Peyer's patch (tissue), 4 donors: Measurements from ENCODE around the gene GPR55. TPM values are rescaled to one million over a fixed set of nuclear protein-coding genes. Genes with fewer than 3 reads are reported as not detected.

Source experiments
- DNase-seq, 3 donors: peaks; one replicate each; pipeline ENCODE4 v3.0.0-alpha.2; 2017 to 2019
- H3K27ac ChIP-seq, 4 donors: fragments of 200-600 bp; sonication (generic); one replicate each; pipeline ENCODE4 v1.5.1; 2016 to 2019
- H3K27me3 ChIP-seq, 2 donors: fragments of 200-600 bp; sonication (generic); one replicate each; pipeline ENCODE4 v1.5.1; 2019
- H3K36me3 ChIP-seq, 3 donors: fragments of 200-600 bp; sonication (generic); one replicate each; pipeline ENCODE4 v1.5.1; 2016 to 2019
- H3K4me1 ChIP-seq, 4 donors: fragments of 200-600 bp; sonication (generic); one replicate each; pipeline ENCODE4 v1.5.1; 2016 to 2019
- H3K4me3 ChIP-seq, 4 donors: fragments of 200-600 bp; sonication (generic); 1 replicate in 3 of 4; 2 replicates in 1 of 4; pipeline ENCODE4 v1.5.1; 2016 to 2019; ENCODE audit warnings: mild to moderate bottlenecking in 1 of 4
- H3K9me3 ChIP-seq, 4 donors: fragments of 200-600 bp; sonication (generic); one replicate each; pipeline ENCODE4 v1.5.1; 2016 to 2019; ENCODE audit warnings: mild to moderate bottlenecking in 1 of 4
- CTCF ChIP-seq, 6 experiments: fragments of 450-650 bp in 4 of 6; fragments of 200-600 bp in 2 of 6; sonication (generic) in 1 of 6; IDR thresholded peaks; one replicate each; pipeline ENCODE4 v1.5.1; 2017 to 2019; ENCODE audit warnings: antibody characterized with exemption in 6 of 6, mild to moderate bottlenecking in 3 of 6, moderate library complexity in 1 of 6
- POLR2A ChIP-seq, 2 donors: fragments of 450-650 bp; IDR thresholded peaks; one replicate each; pipeline ENCODE4 v1.5.1; 2017; ENCODE audit warnings: antibody characterized with exemption in 2 of 2, mild to moderate bottlenecking in 2 of 2, moderate library complexity in 2 of 2
- total RNA-seq, 4 donors: library from RNA; depleted of rRNA; stranded (reverse); fragments of >200 nt; gene quantifications; one replicate each; pipeline ENCODE4 v1.1.0, GENCODE V29; 2016

GPR55 gene
- total RNA-seq, 4 donors from 2014 or later = 1.0 to 4.7 (median 3.2) TPM

DNA sequence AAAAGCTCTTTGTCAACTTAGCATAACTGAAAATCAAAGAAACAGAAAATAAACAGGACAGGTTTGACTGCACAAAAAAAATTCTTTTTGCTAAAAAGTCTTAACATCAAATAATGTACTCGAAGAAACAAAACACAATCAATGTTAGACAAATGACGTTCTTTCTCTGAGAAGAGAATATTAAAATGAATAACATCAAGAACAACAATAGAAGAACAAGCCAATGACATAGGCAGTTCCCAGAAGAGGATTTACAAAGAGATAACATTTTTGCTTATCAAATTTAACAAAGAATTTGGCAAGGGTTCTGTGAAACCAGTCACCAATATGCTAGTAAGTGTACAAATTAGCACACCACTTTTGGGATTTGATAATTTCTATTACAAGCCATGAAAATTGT is 5.8 kb downstream of the GPR55 start:
- no peak for DNase-seq
- no peak overlapping the region for H3K27ac ChIP-seq
- H3K4me1 ChIP-seq = no peaks in the 10 kb centered on the region
- H3K9me3 ChIP-seq = no peaks in the 10 kb centered on the region
- H3K4me3 ChIP-seq = no peak overlapping the region
- TF ChIP-seq CTCF (IDR thresholded peaks at IDR 0.05) (no peak), POLR2A (IDR thresholded peaks at IDR 0.05) (no peak)
- no peaks in the 10 kb centered on the region for H3K36me3 ChIP-seq
- no peaks in the 10 kb centered on the region for H3K27me3 ChIP-seq

DNA sequence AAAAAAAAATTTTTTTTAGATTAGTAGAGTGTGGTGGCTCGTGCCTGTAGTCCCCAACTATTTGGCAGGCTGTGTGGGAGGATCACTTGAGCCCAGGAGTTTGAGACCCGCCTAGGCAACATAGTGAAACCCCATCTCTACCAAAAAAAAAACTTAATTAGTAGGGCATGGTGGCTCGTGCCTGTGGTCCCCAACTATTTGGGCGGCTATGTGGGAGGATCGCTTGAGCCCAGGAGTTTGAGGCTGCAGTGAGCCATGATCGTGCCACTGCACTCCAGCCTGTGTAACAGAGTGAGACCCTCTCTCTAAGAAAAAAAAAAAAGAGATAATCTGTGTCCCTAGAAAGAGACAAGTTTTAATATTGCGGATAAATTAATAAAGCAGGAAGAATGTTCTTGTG is 8.8 kb downstream of the GPR55 start:
- Histone ChIP-seq H3K36me3 (no peaks in the 10 kb centered on the region), H3K27me3 (no peaks in the 10 kb centered on the region), H3K4me3 (no peak overlapping the region), H3K4me1 (no peaks in the 10 kb centered on the region), H3K27ac (no peak overlapping the region), H3K9me3 (no peaks in the 10 kb centered on the region)
- TF ChIP-seq CTCF (IDR thresholded peaks at IDR 0.05) (no peak), POLR2A (IDR thresholded peaks at IDR 0.05) (no peak)
- DNase-seq = peak in 1 of 3 donors; percentile 27

GRCh38 chr2:230915319-230915718 is 9.7 kb downstream of the GPR55 start:
- no peak overlapping the region for H3K27ac ChIP-seq
- no peaks in the 10 kb centered on the region for H3K9me3 ChIP-seq
- no peak overlapping the region for H3K4me3 ChIP-seq
- DNase-seq = no peak
- no peaks in the 10 kb centered on the region for H3K36me3 ChIP-seq
- no peaks in the 10 kb centered on the region for H3K27me3 ChIP-seq
- H3K4me1 ChIP-seq = no peaks in the 10 kb centered on the region
- TF ChIP-seq CTCF (IDR thresholded peaks at IDR 0.05) = no peak
- TF ChIP-seq POLR2A (IDR thresholded peaks at IDR 0.05) = no peak

DNA sequence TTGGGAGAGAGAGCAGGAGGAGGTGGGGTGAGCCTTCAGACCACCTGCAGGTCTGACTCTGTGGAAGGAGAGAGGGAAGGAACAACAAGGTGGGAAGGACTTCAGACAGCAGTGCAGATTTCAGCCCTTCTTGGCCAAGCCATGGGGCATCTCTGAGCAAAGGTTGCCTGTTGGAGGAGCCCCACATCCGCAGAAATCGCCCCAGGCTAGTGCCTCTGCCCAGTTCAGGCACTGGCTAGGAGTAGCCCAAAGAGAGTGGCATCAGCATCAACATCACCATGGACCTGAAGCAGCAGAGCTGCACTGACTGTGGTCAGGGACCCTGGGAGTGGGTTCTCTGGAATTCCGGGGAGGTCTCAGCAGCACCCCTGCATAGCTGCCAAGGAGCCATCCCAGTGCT is 10.2 kb downstream of the GPR55 start:
- H3K27ac ChIP-seq = no peak overlapping the region
- TF ChIP-seq CTCF (IDR thresholded peaks at IDR 0.05) (no peak), POLR2A (IDR thresholded peaks at IDR 0.05) (no peak)
- no peak overlapping the region for H3K4me3 ChIP-seq

GRCh38 chr2:230913406-230914143 is 11.5 kb downstream of the GPR55 start:
- Histone ChIP-seq H3K36me3 (no peaks in the 10 kb centered on the region), H3K9me3 (no peaks in the 10 kb centered on the region)

More for the DNA sequence above, 10.2 kb downstream of the GPR55 start:
- Histone ChIP-seq H3K4me1 (no peaks in the 10 kb centered on the region), H3K27me3 (no peaks in the 10 kb centered on the region), H3K36me3 (no peaks in the 10 kb centered on the region), H3K9me3 (no peaks in the 10 kb centered on the region)
- DNase-seq = peak in 1 of 3 donors; percentile 29

More at GRCh38 chr2:230913406-230914143, 11.5 kb downstream of the GPR55 start:
- Histone ChIP-seq H3K4me3 (no peak overlapping the region), H3K27me3 (no peaks in the 10 kb centered on the region), H3K27ac (no peak overlapping the region), H3K4me1 (no peaks in the 10 kb centered on the region)
- TF ChIP-seq POLR2A (IDR thresholded peaks at IDR 0.05) (no peak), CTCF (IDR thresholded peaks at IDR 0.05) (peak; percentile 31 to 88 (median 72))
- DNase-seq = peak; percentile 54 to 83 (median 59)
